HG02943 (cell line): ENCODE data around the gene SH3TC1.

Source experiments
- ATAC-seq: cut with Tn5 transposase; IDR thresholded peaks from one replicate; pipeline ENCODE4 v1.9.1; 2021; ENCODE audit warnings: mild to moderate bottlenecking, low read depth, moderate library complexity; ENCODE audit not compliant: unreplicated experiment

The SH3TC1 gene

DNA sequence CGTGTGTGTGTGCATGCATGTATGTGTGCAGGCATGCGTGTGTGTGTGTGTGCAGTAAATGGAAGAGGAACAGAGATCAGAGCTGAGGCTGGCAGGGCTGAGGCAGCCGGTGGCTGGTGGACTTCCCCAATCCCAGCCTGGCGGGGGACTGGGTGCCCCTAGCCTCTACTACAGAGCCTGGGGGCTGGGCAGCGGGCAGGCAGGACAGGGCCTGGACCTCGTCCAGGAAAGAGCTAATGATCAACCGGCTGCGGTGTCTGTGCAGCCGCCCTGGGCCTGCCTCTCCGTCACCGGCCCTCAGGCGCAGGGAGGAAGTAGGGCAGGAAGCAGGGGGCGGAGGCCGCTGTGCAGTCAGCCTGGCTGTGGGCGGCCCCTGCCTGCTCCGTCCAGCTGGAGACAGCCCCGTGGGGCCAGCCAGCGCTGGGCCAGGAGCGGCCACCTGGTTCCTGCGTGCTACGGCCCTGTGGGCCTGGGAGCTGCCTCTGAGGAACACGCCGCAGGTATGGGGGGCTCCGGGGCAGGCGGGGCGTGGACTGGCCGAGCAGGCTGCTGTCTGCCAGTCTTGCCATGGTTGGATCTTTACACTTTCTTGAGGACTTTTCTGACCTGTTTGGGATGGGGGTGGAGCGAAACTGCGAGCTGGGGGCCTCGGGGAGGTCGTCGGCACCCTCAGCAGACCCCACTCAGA is at the start of gene SH3TC1:
Gene SH3TC1 (plus strand): TSS at position 385 of the 688 bp plus-strand sequence. CDS start 5,905 bp downstream, outside the sequence.
- peak; percentile 73 for ATAC-seq

- no peak for ATAC-seq
Measured at GRCh38 chr4:8149664-8150063, 49.4 kb upstream of the SH3TC1 start.

DNA sequence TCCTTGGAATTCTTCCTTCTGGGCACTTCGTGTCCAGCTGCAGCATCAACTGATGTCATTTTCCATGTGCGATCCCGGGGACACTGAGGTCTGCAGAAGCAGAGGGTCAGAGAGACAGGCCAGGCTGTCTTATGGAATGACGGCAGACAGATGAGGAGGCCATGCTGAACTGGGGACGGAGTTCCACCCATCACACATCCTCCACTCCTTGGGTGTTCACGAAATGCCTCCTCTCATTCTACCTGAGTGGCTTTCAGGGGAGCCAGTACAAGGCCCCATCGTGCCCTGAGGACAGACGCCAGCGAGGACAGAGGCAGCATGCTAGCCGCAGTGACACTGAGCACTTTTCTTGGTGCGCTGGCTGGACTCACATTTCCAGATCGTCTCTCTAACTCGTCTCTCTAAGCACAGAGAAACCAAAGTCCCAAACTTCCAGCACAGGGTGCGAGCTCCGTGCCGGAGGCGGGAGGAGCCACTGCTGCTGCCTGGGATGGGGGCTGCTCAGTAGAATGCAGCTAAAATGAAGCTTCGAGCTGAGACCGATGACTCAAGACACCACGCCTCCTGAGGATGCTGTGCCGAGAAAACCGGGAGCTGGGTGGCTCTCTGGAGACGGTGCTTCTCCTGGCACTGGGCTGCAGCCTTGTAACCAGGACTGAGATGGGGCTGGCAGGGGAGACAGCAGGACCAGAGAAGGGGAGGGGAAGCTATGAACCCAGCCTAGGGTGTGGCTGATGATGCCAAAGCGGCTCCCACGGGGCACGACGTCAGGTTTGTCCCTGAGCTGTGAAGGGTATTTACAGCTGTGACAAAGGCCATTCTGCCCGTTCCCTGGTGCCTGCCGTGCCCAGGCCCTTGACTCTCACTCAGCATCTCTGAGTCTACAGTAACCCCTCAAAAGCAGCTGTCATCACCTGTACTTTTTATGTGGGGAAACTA is 48.7 kb upstream of the SH3TC1 start:
- ATAC-seq, result no peak

- ATAC-seq, result no peak
Measured at GRCh38 chr4:8151165-8151650, 47.9 kb upstream of the SH3TC1 start.

DNA sequence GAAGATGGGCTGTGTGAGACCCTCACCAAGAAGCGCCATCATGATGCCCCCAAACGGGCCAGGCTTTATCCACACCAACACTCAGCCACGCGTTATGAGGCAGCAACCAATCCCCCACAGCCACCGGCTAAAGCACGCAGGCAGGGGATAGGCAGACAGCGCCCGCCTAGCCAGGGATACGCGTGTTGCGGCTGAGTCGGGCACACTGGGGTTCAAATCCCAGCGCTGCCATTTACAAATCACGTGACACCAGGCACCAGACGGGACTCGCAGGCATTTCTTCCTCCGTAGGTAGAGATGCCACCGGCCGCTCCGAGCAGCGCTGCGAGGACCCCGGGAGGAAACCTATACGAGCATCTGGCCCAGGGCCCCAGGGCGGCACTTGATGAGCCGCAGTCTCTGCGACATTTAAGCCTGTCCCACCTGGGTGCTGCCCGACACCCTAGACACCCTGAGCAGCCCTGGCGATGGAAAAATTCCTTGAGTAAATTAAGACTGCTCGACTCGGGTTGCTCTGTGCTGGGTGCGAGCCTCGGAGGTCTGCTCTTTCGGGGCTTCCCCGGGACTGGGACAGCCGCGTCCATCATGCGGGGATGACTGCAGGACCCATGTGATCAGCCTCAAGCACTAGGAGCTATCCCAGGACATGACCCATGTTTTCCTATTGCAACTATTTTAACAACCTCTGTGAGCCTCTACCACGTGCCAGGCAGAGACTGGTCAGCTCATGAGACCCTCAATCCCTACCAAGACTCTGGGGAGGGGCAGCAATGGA is 46.8 kb upstream of the SH3TC1 start:
- no peak for ATAC-seq

DNA sequence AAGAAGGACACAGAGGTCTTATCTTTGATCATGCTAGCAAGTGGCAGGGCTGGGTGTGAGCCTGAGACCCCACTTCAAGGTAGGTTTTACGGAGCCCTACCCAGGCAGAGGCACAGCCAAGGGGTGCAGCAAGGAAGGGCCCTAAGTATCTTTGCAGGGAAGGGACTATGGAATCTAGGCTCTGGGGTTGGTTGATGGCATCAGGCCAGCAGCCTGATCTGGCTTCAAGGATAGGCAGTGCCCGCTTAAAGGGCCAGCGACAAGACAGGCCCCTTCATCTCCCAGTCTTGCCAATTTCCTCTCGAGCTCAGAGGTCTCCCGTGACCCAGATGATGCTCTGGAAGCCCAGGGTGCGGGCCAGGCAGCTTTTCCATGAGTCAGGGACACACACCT is 46.2 kb upstream of the SH3TC1 start:
- no peak for ATAC-seq

DNA sequence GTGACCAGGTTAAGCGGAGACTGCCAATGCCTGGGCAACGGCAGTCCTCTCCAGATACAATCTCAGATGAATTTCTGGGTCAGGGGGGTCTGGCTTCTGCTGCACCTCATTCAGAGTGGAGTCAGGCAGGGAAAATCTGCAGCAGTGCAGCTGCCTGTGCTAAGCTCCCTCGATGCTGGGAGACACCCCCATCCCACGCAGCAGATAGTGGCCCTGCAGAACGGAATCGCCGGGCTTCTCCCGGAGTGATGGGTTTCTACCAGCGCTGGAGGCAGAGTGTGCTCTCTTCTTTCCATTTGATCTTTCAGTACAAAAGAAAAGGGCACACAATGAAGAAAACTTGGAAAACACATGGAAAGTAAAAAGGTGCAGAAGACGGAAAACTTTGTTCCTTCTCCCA is 45.6 kb upstream of the SH3TC1 start:
- no peak for ATAC-seq

DNA sequence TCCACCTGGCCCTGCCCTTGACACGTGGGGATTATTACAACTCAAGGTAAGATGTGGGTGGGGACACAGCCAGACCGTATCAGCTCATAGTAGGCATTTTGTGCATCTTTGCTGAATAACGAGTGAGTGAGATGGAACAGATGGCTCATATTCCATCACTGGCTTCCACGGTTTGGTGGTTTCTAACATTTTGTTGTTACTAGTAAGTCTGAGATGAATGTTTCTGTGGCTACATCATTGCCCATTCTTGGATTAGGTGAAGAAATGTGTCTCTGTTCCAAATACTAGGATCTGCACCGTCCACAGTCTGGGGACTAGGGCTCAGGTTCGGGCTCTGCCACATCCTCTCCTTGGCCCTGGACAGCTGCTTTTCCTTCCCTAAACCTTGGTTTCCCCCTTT is 44.0 kb upstream of the SH3TC1 start:
- no peak for ATAC-seq

DNA sequence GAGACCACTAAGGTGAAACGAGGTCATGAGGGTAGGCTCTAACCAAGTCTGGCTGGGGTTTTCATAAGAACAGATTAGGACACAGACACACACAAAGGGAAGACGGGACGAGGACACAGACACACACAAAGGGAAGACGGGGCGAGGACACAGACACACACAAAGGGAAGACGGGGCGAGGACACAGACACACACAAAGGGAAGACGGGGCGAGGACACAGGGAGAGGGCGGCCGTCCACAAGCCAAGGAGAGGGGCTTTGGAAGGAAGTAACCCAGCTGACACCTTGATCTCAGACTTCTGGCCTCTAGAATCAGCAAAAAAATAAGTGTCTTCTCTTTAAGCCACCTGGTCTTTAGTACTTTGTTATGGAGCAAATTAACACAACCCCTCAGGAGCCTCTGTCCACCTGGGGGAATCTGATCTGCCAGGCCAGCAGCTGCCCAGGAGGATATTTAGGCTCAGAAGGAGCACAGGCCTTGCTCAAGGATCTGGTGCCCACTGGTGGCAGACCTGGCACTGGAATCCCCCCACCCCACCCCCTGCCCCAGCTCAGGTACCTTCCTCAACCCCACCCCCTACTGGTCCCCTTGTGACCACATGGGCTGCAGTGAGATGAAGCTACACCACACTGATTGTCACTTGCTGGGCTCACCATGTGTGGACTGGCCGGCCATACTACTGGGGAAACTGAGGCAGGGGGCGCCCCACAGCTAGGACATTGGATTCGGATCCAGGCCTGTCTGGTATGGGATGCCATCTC is 43.2 kb upstream of the SH3TC1 start:
- ATAC-seq, result no peak

- no peak for ATAC-seq
Measured at GRCh38 chr4:8156617-8157016, 42.5 kb upstream of the SH3TC1 start.

- no peak for ATAC-seq
Measured at GRCh38 chr4:8157496-8157895, 41.6 kb upstream of the SH3TC1 start.

GRCh38 chr4:8157944-8158709 is 41.0 kb upstream of the SH3TC1 start:
- ATAC-seq, result no peak

DNA sequence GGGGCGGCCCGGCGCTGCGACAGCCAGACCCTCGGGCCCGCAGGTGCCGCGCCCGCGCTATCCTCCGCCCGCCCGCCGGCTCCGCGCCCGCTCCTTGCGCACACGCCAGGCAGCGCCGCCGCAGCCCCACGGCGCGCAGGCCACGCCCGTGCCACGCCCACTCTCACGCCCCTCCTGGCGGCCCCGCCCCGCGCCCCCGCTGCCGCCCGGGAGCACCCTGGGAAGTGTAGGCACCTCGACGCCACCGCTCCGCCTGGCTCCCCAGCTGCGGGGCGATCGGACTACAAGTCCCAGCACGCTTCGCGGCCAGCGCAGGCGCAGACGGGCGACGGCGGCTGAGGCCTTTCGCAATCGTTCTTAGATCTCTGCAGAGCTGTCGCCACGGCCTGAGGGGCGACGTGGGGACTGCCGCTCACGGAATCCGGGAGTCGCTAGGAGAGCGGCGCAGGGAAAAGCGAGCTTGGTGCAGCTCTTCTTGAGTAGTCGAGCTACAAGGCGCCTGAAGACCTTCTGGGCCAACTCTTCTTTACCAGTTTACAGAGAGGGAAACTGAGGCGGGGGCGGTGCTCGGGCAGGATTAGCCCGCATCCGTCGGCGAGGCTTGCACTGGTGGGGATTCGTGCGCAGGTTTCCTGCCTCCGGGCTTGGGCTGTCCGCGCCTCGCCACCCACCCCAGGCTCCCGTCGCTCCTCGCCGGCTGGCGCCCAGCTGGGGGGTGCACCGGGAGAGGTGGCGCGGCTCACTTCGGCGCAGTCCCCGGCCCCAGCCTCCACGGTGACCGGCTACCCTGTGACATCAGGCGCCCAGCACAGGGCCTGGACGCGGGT is 40.2 kb upstream of the SH3TC1 start, which contains the start of gene ABLIM2:
Gene ABLIM2 (minus strand): TSS at position 104 of the 827 bp plus-strand sequence. CDS start 124 bp downstream, outside the sequence.
- ATAC-seq, result peak; percentile 93

- no peak for ATAC-seq
Measured at GRCh38 chr4:8159537-8160232, 39.4 kb upstream of the SH3TC1 start.

DNA sequence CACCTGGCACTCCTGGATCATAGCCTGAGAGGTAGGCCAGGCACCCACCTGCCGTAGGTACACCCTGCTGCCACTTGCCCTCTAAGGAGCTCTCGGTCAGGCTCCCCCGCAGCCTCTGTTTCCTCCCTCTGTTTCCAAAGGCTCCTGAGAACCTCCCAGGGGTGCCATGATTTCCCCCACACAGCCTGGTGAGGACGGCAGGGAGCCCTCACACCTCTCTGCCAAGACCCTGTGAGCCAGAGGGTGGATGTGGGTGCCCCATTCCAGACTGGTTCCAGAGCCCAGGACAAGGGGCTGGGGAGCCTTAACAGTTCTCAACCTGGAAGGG is 38.9 kb upstream of the SH3TC1 start:
- no peak for ATAC-seq

DNA sequence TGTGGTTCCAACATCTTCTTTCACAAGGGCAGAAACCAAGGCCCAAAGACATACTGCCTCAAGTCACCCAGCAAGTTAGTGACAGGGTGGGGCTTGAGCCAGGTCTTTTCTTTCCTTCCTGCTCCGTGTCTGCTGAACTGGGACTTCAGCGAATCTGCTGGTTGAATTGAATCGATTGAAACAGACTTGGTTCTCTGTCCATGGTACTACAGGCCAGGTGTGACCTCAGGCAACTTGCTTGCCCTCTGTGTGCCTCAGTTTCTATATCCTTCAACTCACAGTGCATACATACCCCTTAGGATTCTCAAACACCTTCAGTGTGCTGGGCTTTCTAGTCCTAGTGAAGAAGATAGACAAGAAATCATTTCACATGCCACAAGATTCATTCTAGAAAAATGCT is 38.5 kb upstream of the SH3TC1 start:
- no peak for ATAC-seq

DNA sequence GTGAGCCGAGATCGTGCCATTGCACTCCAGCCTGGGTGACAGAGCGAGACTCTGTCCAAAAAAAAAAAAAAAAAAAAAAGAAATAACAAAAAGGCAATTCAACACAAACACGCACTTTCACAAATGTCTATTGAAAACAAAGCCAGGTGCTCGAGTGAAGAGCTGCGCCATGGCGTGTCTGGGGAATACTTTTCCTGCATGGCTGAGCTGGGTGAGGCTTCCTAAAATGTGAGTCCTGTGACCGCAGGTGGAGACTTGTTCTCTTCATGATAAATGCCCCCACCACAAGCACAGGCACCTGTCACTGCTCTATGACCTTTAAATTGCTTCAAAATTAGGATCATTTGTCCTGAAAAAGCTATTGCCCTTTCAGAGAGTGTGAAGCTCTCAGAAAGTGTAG is 36.5 kb upstream of the SH3TC1 start:
- ATAC-seq, result no peak

DNA sequence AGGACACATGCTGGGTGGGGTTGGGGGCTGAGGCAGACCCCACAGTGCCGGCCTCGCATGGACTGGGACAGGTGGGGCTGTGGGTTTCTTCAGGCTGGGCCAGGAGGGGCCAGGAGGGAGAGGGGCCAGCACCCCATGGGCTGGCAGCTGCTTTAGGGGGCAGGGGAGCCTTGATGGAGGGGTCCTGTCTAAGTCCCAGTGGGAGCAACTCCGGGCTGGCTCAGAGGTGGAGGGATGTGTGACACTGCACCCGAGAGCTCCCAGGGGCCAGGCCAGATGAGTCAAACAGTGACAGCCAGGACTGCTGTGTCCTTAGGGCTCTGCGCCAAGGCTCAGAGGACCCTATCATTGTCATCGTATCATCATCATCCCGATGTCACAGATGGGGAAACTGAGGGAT is 36.1 kb upstream of the SH3TC1 start:
- ATAC-seq, result no peak
